ENCODE measurements around the gene CTU1.

The CTU1 gene

DNA sequence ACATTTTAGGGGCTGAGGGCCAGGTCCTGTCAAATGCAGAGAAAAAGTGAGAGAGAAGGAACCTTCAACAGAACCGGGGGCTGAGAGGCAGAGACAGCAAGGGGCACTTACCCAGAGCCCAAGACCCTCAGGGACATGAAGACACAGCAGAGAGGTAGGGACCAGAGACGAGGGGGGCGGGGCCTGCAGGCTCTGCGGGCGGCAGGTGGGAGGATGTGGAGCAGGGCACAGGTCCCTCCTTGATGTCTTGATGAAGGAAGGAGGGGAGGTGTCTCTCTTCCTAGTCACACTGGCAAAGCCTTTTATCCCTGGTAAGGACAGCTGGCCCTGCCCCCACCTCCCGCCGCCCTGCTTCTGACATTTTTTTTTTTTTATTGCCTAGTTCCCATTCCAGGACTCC is 25.6 kb downstream of the CTU1 start, which contains the start of gene KLK14:
Gene KLK14, minus strand, starts transcription at position 277 of the 400 bp plus-strand sequence. Its CDS starts 273 bp downstream, at position 4.
- TF ChIP-seq CTCF (conservative IDR thresholded peaks at IDR 0.05) (no peak), ZFX (IDR thresholded peaks at IDR 0.05) (no peak)
- H3K27ac ChIP-seq, result no peak within 1 kb of the TSS

- no peak overlapping the region for H3K27ac ChIP-seq
- TF ChIP-seq CTCF (conservative IDR thresholded peaks at IDR 0.05) (no peak), ZFX (IDR thresholded peaks at IDR 0.05) (no peak)
Observed at GRCh38 chr19:51081476-51081875, 26.7 kb downstream of the CTU1 start.

- no peak overlapping the region for H3K27ac ChIP-seq
- TF ChIP-seq ZFX (IDR thresholded peaks at IDR 0.05) (no peak), CTCF (conservative IDR thresholded peaks at IDR 0.05) (no peak)
Observed at GRCh38 chr19:51079481-51080110, 28.6 kb downstream of the CTU1 start.

- H3K27ac ChIP-seq, result no peak overlapping the region
- no peak for TF ChIP-seq ZFX (IDR thresholded peaks at IDR 0.05)
- no peak for TF ChIP-seq CTCF (conservative IDR thresholded peaks at IDR 0.05)
Observed at GRCh38 chr19:51078731-51079130, 29.5 kb downstream of the CTU1 start.

DNA sequence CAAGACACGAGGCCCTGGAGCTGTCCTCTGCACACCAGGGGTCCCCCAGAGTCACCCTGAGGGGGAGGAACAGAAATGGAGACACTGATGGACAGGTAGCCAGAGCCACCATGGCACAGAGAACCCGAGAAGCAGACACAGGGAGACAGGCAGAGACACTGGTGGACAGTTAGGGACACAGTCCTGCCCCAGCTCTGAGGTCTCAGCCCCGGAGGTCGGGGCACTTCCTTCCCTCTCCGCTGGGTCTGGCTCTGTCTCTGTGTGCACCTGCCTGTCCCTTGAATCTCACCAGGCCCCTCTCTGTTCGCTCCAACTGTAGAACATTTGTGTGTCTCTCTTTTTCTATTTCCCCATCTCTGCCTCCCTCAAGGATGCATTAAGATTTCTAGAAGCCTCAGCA is 30.1 kb downstream of the CTU1 start:
- TF ChIP-seq CTCF (conservative IDR thresholded peaks at IDR 0.05) (no peak), ZFX (IDR thresholded peaks at IDR 0.05) (no peak)
- H3K27ac ChIP-seq, result no peak overlapping the region

- no peak for TF ChIP-seq ZFX (IDR thresholded peaks at IDR 0.05)
- TF ChIP-seq CTCF (conservative IDR thresholded peaks at IDR 0.05), result no peak
Observed at GRCh38 chr19:51076631-51077213, 31.5 kb downstream of the CTU1 start.

DNA sequence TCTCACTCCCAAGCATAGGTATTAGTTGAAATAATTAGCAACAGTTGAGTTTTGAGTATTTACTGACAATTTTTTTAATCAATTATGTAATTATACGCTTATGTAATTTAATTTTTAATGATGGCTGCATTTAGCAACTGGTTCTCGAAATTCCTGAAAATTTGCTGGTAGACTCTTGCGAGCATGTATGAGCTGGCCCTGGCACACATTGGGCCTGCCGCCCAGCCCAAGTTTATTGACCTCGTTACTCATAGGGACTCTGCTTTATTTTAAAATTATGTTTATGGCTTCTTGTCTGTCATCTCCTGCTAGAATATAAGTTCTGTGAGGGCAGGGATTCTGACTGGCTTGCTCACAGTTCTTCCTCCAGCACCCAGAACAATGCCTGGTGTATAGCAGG is 32.2 kb downstream of the CTU1 start:
- TF ChIP-seq ZFX (IDR thresholded peaks at IDR 0.05) (no peak), CTCF (conservative IDR thresholded peaks at IDR 0.05) (no peak)
- no peak overlapping the region for H3K27ac ChIP-seq

More at GRCh38 chr19:51076631-51077213, 31.5 kb downstream of the CTU1 start:
- no peak overlapping the region for H3K27ac ChIP-seq
